ENCODE data around the gene GPR42. TPM values are rescaled to one million over a fixed set of nuclear protein-coding genes. Genes with fewer than 3 reads are reported as not detected.

GPR42 gene
- total and polyA plus RNA-seq, 2 of the 4 experiments (the other 2 are of a cell fraction) = not detected

DNA sequence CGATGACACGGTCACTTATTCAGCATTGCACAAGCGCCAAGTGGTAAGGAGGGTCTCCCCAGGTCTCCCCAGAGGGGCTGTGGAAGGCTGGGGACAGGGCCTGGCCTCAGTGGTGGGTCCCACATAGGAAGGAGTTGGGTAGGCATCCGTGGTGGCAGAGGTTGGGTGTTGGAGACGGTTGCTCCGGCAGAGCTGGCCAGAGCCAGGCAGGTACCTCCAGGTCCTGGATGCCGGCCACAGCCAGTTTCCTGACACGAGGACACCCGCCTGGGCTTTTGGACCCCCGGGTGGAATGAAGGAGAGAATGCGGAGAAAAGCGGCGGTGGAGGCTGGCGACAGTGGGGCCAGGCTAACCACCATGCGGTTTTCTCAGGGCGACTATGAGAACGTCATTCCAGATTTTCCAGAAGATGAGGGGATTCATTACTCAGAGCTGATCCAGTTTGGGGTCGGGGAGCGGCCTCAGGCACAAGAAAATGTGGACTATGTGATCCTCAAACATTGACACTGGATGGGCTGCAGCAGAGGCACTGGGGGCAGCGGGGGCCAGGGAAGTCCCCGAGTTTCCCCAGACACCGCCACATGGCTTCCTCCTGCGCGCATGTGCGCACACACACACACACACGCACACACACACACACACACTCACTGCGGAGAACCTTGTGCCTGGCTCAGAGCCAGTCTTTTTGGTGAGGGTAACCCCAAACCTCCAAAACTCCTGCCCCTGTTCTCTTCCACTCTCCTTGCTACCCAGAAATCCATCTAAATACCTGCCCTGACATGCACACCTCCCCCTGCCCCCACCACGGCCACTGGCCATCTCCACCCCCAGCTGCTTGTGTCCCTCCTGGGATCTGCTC lies 24.4 kb upstream of the GPR42 start:
- no peak overlapping the region for H4K5ac ChIP-seq (ENCODE audit: low read depth, low read length)
- H3K14ac ChIP-seq (replicated peaks; ENCODE audit: low read depth, low read length) = no peak overlapping the region
- ChIA-PET POLR2A (ENCODE audit: unreplicated experiment) (no interaction called here), CTCF (no interaction called here)
- H3K9ac ChIP-seq (ENCODE audit: low read depth, low read length) = no peak overlapping the region
- no peaks in the 10 kb centered on the region for H3K9me3 ChIP-seq (ENCODE audit: control insufficient read depth, insufficient read depth, low read length)
- no peak overlapping the region for H2AK5ac ChIP-seq (ENCODE audit: low read depth, low read length)
- BruUV-seq (replicated peaks) = no TSS peak
- no peak overlapping the region for H3K23ac ChIP-seq (ENCODE audit: low read depth, low read length)
- no peak overlapping the region for H2AK9ac ChIP-seq (replicated peaks; ENCODE audit: low read depth, low read length, poor library complexity)
- no peaks in the 10 kb centered on the region for H3K9me1 ChIP-seq (ENCODE audit: insufficient read depth, low read length)
- no peak overlapping the region for H3K4me3 ChIP-seq (ENCODE audit: insufficient read depth, low read depth, low read length)
- no peak overlapping the region for H2BK20ac ChIP-seq (ENCODE audit: low read depth, low read length)
- no peak overlapping the region for H3K4ac ChIP-seq (ENCODE audit: low read depth, low read length)
- H3K27me3 ChIP-seq (ENCODE audit: control insufficient read depth, insufficient read depth, low read length) = peaks cover 11% of the 10 kb centered on the region
- no peaks in the 10 kb centered on the region for H3K79me1 ChIP-seq (ENCODE audit: low read depth in 1 of 2, low read length in 2 of 2)
- H3K56ac ChIP-seq (ENCODE audit: extremely low read depth, insufficient read depth, low read length) = no peak overlapping the region
- H2BK120ac ChIP-seq (ENCODE audit: low read depth, low read length) = no peak overlapping the region
- ATAC-seq (ENCODE audit: low read depth) = no peak
- TF ChIP-seq, protein P1, sequence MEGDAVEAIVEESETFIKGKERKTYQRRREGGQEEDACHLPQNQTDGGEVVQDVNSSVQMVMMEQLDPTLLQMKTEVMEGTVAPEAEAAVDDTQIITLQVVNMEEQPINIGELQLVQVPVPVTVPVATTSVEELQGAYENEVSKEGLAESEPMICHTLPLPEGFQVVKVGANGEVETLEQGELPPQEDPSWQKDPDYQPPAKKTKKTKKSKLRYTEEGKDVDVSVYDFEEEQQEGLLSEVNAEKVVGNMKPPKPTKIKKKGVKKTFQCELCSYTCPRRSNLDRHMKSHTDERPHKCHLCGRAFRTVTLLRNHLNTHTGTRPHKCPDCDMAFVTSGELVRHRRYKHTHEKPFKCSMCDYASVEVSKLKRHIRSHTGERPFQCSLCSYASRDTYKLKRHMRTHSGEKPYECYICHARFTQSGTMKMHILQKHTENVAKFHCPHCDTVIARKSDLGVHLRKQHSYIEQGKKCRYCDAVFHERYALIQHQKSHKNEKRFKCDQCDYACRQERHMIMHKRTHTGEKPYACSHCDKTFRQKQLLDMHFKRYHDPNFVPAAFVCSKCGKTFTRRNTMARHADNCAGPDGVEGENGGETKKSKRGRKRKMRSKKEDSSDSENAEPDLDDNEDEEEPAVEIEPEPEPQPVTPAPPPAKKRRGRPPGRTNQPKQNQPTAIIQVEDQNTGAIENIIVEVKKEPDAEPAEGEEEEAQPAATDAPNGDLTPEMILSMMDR (conservative IDR thresholded peaks at IDR 0.05; ENCODE audit: low read depth, low read length) = no peak
- TF ChIP-seq CEBPB (IDR thresholded peaks at IDR 0.05; ENCODE audit: low read depth, low read length) (no peak), POLR2A (IDR thresholded peaks at IDR 0.05; ENCODE audit: low read depth, low read length) (no peak), MXI1 (IDR thresholded peaks at IDR 0.05; ENCODE audit: borderline replicate concordance, low read depth, low read length) (no peak), RFX5 (IDR thresholded peaks at IDR 0.05; ENCODE audit: low read depth, low read length) (no peak)
- no peaks in the 10 kb centered on the region for H3K36me3 ChIP-seq (ENCODE audit: control insufficient read depth, insufficient read depth, low read length)
- no peak overlapping the region for H3K18ac ChIP-seq (ENCODE audit: low read depth, low read length)
- intact Hi-C loops (cut with micrococcal nuclease) (no loop called here), dilution Hi-C loops (cut with HindIII; ENCODE audit: low sequenced_read_pairs, unreplicated experiment) (no loop called here), in situ Hi-C loops (cut with MboI; ENCODE audit: low sequenced_read_pairs) (loop anchor here (25.0 kb wide), 1 partner anchor 241 kb away; the partner anchor contains the start of gene PMIS2)
- no peak overlapping the region for H2AFZ ChIP-seq (replicated peaks; ENCODE audit: low read length, poor library complexity)
- no peaks in the 10 kb centered on the region for H4K20me1 ChIP-seq (ENCODE audit: insufficient read depth, low read length)
- H3K4me1 ChIP-seq (ENCODE audit: control insufficient read depth, insufficient read depth, low read length) = no peaks in the 10 kb centered on the region
- no peak overlapping the region for H4K91ac ChIP-seq (ENCODE audit: insufficient read depth, low read depth, low read length)
- WGBS, 2 experiments (ENCODE audit: extremely low coverage in 2 of 2, insufficient read length in 1 of 2) = 70% methylated on average over 10 of the region's 28 CpGs; no CpG with 5 or more reads in 1 of the 2 experiments
- H2BK15ac ChIP-seq (ENCODE audit: low read depth, low read length) = no peak overlapping the region
- H3K27ac ChIP-seq (ENCODE audit: insufficient read depth, low read length) = no peak overlapping the region
- no peak overlapping the region for H2BK5ac ChIP-seq (ENCODE audit: low read depth, low read length, poor library complexity, severe bottlenecking)
- H3K4me2 ChIP-seq (ENCODE audit: low read depth, low read length) = no peak overlapping the region
- no peak for DNase-seq
- no peak overlapping the region for H4K8ac ChIP-seq (ENCODE audit: low read depth in 2 of 2, low read length in 2 of 2)
